Measurements from ENCODE around the gene CASZ1. TPM values are rescaled to one million over a fixed set of nuclear protein-coding genes. Genes with fewer than 3 reads are reported as not detected.

Gene CASZ1
- total RNA-seq, 1 donor from 2014 or later: 3.4 TPM

DNA sequence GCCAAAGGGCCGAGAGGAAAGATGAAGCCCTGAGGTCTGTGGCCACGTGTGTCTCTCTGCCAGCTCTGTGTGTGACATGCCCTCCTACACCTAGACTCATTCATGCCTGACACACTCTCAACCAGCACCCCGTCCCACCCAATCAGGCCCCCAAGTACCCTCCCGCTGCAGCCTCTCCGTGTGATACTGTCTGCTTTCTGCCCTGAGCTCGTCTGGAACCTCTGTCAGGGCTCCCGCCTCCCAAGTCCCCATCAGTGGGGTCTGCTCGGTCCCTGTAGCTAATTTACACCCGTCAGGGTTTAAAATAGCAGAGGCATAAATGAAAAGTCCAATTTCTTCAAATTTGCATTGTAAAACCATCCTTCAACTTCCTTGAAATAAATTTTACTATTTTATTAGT is 20.7 kb downstream of the CASZ1 start:
- H3F3A ChIP-seq (ENCODE audit: low read depth): peaks cover 8% of the 10 kb centered on the region
- peaks cover 39% of the 10 kb centered on the region for H3K4me1 ChIP-seq
- H3K36me3 ChIP-seq: no peaks in the 10 kb centered on the region
- peaks cover 16% of the 10 kb centered on the region for H4K20me1 ChIP-seq (ENCODE audit: low read depth)
- H3K9me3 ChIP-seq (ENCODE audit: low read depth): no peaks in the 10 kb centered on the region
- no peak overlapping the region for H2AFZ ChIP-seq (replicated peaks)
- H3K4me3 Mint-ChIP-seq: no peak overlapping the region
- TF ChIP-seq EZH2 (IDR thresholded peaks at IDR 0.05) (no peak), EZH2phosphoT487 (IDR thresholded peaks at IDR 0.05) (no peak)
- TF ChIP-seq, protein P1, sequence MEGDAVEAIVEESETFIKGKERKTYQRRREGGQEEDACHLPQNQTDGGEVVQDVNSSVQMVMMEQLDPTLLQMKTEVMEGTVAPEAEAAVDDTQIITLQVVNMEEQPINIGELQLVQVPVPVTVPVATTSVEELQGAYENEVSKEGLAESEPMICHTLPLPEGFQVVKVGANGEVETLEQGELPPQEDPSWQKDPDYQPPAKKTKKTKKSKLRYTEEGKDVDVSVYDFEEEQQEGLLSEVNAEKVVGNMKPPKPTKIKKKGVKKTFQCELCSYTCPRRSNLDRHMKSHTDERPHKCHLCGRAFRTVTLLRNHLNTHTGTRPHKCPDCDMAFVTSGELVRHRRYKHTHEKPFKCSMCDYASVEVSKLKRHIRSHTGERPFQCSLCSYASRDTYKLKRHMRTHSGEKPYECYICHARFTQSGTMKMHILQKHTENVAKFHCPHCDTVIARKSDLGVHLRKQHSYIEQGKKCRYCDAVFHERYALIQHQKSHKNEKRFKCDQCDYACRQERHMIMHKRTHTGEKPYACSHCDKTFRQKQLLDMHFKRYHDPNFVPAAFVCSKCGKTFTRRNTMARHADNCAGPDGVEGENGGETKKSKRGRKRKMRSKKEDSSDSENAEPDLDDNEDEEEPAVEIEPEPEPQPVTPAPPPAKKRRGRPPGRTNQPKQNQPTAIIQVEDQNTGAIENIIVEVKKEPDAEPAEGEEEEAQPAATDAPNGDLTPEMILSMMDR (IDR thresholded peaks at IDR 0.05): no peak
- no peak overlapping the region for H3K4me2 ChIP-seq
- H3K27me3 ChIP-seq: no peaks in the 10 kb centered on the region
- DNase-seq (ENCODE audit: low spot score): no peak
- H3K4me1 Mint-ChIP-seq: peaks cover 30% of the 10 kb centered on the region
- H3K79me2 ChIP-seq (ENCODE audit: low read depth): peaks cover 19% of the 10 kb centered on the region
- no peak overlapping the region for H3K9ac ChIP-seq
- no peak overlapping the region for H3K27ac Mint-ChIP-seq
- H3K36me3 Mint-ChIP-seq: peaks cover 2% of the 10 kb centered on the region
- H3K4me3 ChIP-seq: no peak overlapping the region
- no peaks in the 10 kb centered on the region for H3K27me3 Mint-ChIP-seq (ENCODE audit: insufficient read depth, low read depth)
- H3K9me3 Mint-ChIP-seq: no peaks in the 10 kb centered on the region
- no peak overlapping the region for H3K27ac ChIP-seq

- Histone ChIP-seq H3F3A (ENCODE audit: low read depth) (peaks cover 8% of the 10 kb centered on the region), H4K20me1 (ENCODE audit: low read depth) (peaks cover 20% of the 10 kb centered on the region), H3K4me3 (no peak overlapping the region), H3K27me3 (no peaks in the 10 kb centered on the region), H2AFZ (replicated peaks) (no peak overlapping the region), H3K36me3 (no peaks in the 10 kb centered on the region), H3K79me2 (ENCODE audit: low read depth) (peaks cover 10% of the 10 kb centered on the region), H3K9me3 (ENCODE audit: low read depth) (no peaks in the 10 kb centered on the region), H3K4me2 (no peak overlapping the region), H3K4me1 (peaks cover 32% of the 10 kb centered on the region), H3K27ac (no peak overlapping the region), H3K9ac (no peak overlapping the region)
- Mint-ChIP-seq H3K27ac (peak overlapping the region; percentile 20), H3K27me3 (ENCODE audit: insufficient read depth, low read depth) (no peaks in the 10 kb centered on the region), H3K9me3 (no peaks in the 10 kb centered on the region), H3K4me3 (no peak overlapping the region), H3K36me3 (peaks cover 2% of the 10 kb centered on the region), H3K4me1 (peaks cover 29% of the 10 kb centered on the region)
- no peak for DNase-seq (ENCODE audit: low spot score)
- TF ChIP-seq EZH2phosphoT487 (IDR thresholded peaks at IDR 0.05) (no peak), EZH2 (IDR thresholded peaks at IDR 0.05) (no peak)
- TF ChIP-seq, protein P1 (IDR thresholded peaks at IDR 0.05): no peak
Measured at GRCh38 chr1:10774615-10775310, 21.7 kb downstream of the CASZ1 start.

DNA sequence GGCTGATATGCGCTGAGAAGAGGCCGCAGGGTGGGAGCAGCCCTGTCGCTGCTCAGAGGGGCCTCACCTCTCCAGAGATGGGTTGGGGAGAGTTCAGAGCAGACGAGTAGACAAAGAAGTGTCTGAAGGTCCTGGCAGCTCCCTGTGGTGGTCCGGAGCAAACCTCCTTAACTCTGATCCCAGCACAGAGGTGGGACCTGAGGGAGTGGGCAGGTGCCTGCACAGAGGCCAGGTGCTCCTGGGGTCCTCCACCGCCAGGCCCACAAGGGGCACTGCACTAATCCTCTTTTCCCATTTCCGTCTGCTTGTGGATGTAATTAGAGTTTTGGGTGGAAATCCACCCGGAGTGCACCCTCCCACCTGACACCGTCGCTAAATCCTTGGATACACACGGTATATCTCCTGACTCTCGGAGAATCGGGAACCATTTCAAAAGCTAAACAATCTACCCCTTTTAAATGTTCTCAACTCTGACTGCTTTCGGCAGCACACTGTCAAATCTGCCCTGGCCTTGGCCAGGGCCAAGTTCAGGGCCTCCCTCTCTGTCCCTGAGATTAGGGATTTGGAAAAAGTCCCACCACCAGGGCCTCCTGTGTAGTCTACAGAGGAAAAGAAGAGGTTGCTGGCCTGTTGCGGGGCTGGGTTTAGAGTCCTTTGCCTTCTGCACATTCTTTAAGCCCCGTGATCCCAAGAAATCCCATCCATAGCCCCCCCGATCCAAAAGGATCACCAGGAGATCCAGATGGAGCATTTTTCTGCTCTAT is 22.4 kb downstream of the CASZ1 start:
- no peak overlapping the region for H3K27ac Mint-ChIP-seq
- H3K9me3 ChIP-seq (ENCODE audit: low read depth): no peaks in the 10 kb centered on the region
- no peaks in the 10 kb centered on the region for H3K27me3 ChIP-seq
- no peak for DNase-seq (ENCODE audit: low spot score)
- H3K79me2 ChIP-seq (ENCODE audit: low read depth): peaks cover 8% of the 10 kb centered on the region
- H3K9me3 Mint-ChIP-seq: no peaks in the 10 kb centered on the region
- H3K27ac ChIP-seq: no peak overlapping the region
- no peak overlapping the region for H3K4me3 ChIP-seq
- no peaks in the 10 kb centered on the region for H3K36me3 ChIP-seq
- H3K4me2 ChIP-seq: no peak overlapping the region
- H3K36me3 Mint-ChIP-seq: peaks cover 2% of the 10 kb centered on the region
- H3K4me1 ChIP-seq: peaks cover 25% of the 10 kb centered on the region
- no peak overlapping the region for H2AFZ ChIP-seq (replicated peaks)
- H3K4me1 Mint-ChIP-seq: peaks cover 26% of the 10 kb centered on the region
- TF ChIP-seq EZH2phosphoT487 (IDR thresholded peaks at IDR 0.05) (no peak), EZH2 (IDR thresholded peaks at IDR 0.05) (no peak)
- TF ChIP-seq, protein P1 (IDR thresholded peaks at IDR 0.05): no peak
- H3K27me3 Mint-ChIP-seq (ENCODE audit: insufficient read depth, low read depth): no peaks in the 10 kb centered on the region
- H4K20me1 ChIP-seq (ENCODE audit: low read depth): peaks cover 20% of the 10 kb centered on the region
- peaks cover 8% of the 10 kb centered on the region for H3F3A ChIP-seq (ENCODE audit: low read depth)
- H3K9ac ChIP-seq: no peak overlapping the region
- H3K4me3 Mint-ChIP-seq: no peak overlapping the region

Data from neural progenitor cell (in vitro differentiated cells).